Fibroblast of skin of abdomen (primary cell): ENCODE measurements around the gene UBL7.

ENCODE experiments used
- DNase-seq: peaks from one replicate; pipeline ENCODE4 v3.0.0-alpha.2; 2013

Gene UBL7

GRCh38 chr15:74438721-74439316 is 22.1 kb downstream of the UBL7 start:
- peak; percentile 72 for DNase-seq

GRCh38 chr15:74438206-74438605 is 22.8 kb downstream of the UBL7 start:
- DNase-seq = no peak

- peak; percentile 8 for DNase-seq
These were observed 26.5 kb downstream of the UBL7 start for GRCh38 chr15:74434263-74435136.

GRCh38 chr15:74433592-74434262 is 27.2 kb downstream of the UBL7 start, which contains the start of gene SEMA7A:
Gene SEMA7A (minus strand): TSS chr15:74433958. CDS start chr15:74433918, 40 bp downstream.
- peak; percentile 83 for DNase-seq

- no peak for DNase-seq
These were observed 27.9 kb downstream of the UBL7 start for GRCh38 chr15:74432968-74433591.

GRCh38 chr15:74432271-74432967 is 28.5 kb downstream of the UBL7 start:
- no peak for DNase-seq

GRCh38 chr15:74431645-74432044 is 29.3 kb downstream of the UBL7 start:
- DNase-seq = no peak

GRCh38 chr15:74431116-74431515 is 29.8 kb downstream of the UBL7 start:
- DNase-seq = no peak

GRCh38 chr15:74430510-74430951 is 30.4 kb downstream of the UBL7 start:
- no peak for DNase-seq

- no peak for DNase-seq
These were observed 31.1 kb downstream of the UBL7 start for GRCh38 chr15:74429781-74430400.

- no peak for DNase-seq
These were observed 31.8 kb downstream of the UBL7 start for GRCh38 chr15:74428970-74429780.

- no peak for DNase-seq
These were observed 32.5 kb downstream of the UBL7 start for GRCh38 chr15:74428442-74428787.

GRCh38 chr15:74427607-74428441 is 33.1 kb downstream of the UBL7 start:
- no peak for DNase-seq

GRCh38 chr15:74426404-74427281 is 34.3 kb downstream of the UBL7 start:
- DNase-seq = no peak

GRCh38 chr15:74425630-74426029 is 35.3 kb downstream of the UBL7 start:
- DNase-seq = no peak

- DNase-seq = no peak
These were observed 35.9 kb downstream of the UBL7 start for GRCh38 chr15:74424901-74425528.

GRCh38 chr15:74423431-74424257 is 37.3 kb downstream of the UBL7 start:
- no peak for DNase-seq
